CD4-positive, alpha-beta T cell (primary cell): Measurements from ENCODE around the gene VPS50. TPM values are rescaled to one million over a fixed set of nuclear protein-coding genes. Genes with fewer than 3 reads are reported as not detected.

Source experiments
- ATAC-seq: fragments of 200-7000 bp; cut with Tn5 transposase; one replicate; pipeline ENCODE4 v1.10.0; 2022; ENCODE audit warnings: mild to moderate bottlenecking; ENCODE audit not compliant: poor library complexity
- CTCF ChIA-PET: fragments of 350-600 bp; sonication (Branson Sonifier 250); formaldehyde crosslinking; loops from one replicate; lab custom pipeline; 2021; ENCODE audit warnings: antibody characterized with exemption, inconsistent platforms; lab: Charles Lee
- POLR2A ChIA-PET: fragments of 350-600 bp; sonication (Branson Sonifier 250); formaldehyde crosslinking; loops from one replicate; lab custom pipeline; 2021; ENCODE audit warnings: antibody characterized with exemption, inconsistent platforms; lab: Charles Lee
- DNase-seq, 14 experiments: peaks; one replicate each; pipeline ENCODE4 v3.0.0-alpha.2; 2013 to 2020; ENCODE audit warnings: mixed read lengths in 2 of 14
- H3K27ac ChIP-seq, 2 donors: one replicate each; pipeline versions ENCODE4 v1.5.1 to v1.7.0; 2013; ENCODE audit warnings: low read length in 2 of 2, low read depth in 1 of 2, mild to moderate bottlenecking in 1 of 2
- H3K27me3 ChIP-seq, 2 experiments: 1 replicate in 1 of 2; 2 replicates in 1 of 2; pipeline versions ENCODE4 v1.6.1 to v1.7.0; 2013; ENCODE audit warnings: low read length in 2 of 2, control low read depth in 1 of 2, mild to moderate bottlenecking in 1 of 2, moderate library complexity in 1 of 2; ENCODE audit not compliant: insufficient read depth in 2 of 2, control insufficient read depth in 1 of 2
- H3K36me3 ChIP-seq: one replicate; pipeline ENCODE4 v1.6.1; 2013; ENCODE audit warnings: low read length, control low read depth; ENCODE audit not compliant: insufficient read depth
- H3K4me1 ChIP-seq: one replicate; pipeline ENCODE4 v1.6.1; 2013; ENCODE audit warnings: low read length, control low read depth; ENCODE audit not compliant: insufficient read depth
- H3K4me3 ChIP-seq: one replicate; pipeline ENCODE4 v1.5.1; 2013; ENCODE audit warnings: mild to moderate bottlenecking, low read length, moderate library complexity
- H3K9me3 ChIP-seq, 2 experiments: 1 replicate in 1 of 2; 2 replicates in 1 of 2; pipeline versions ENCODE4 v1.6.1 to v1.7.0; 2013; ENCODE audit warnings: low read length in 2 of 2, mild to moderate bottlenecking in 2 of 2, control low read depth in 1 of 2, moderate library complexity in 1 of 2; ENCODE audit not compliant: control insufficient read depth in 1 of 2, insufficient read depth in 1 of 2
- H3K27ac Mint-ChIP-seq: one replicate; pipeline ENCODE4 v1.8.0; 2020; ENCODE audit warnings: mixed read lengths
- H3K27me3 Mint-ChIP-seq: one replicate; pipeline ENCODE4 v1.8.0; 2021; ENCODE audit warnings: mixed read lengths
- H3K36me3 Mint-ChIP-seq: one replicate; pipeline ENCODE4 v1.8.0; 2021; ENCODE audit warnings: low read depth, mixed read lengths
- H3K4me1 Mint-ChIP-seq: one replicate; pipeline ENCODE4 v1.8.0; 2021; ENCODE audit warnings: low read depth, mixed read lengths
- H3K4me3 Mint-ChIP-seq: one replicate; pipeline ENCODE4 v1.8.0; 2020; ENCODE audit warnings: mild to moderate bottlenecking, mixed read lengths
- H3K9me3 Mint-ChIP-seq: one replicate; pipeline ENCODE4 v1.8.0; 2020; ENCODE audit warnings: mixed read lengths
- CTCF ChIP-seq: fragments of 200-600 bp; IDR thresholded peaks from one replicate; pipeline ENCODE4 v1.8.0; 2022; ENCODE audit warnings: antibody characterized with exemption, mild to moderate bottlenecking
- intact Hi-C, 2 experiments: fragments of 100-400 bp; cut with DNase I in 1 of 2; cut with micrococcal nuclease in 1 of 2; formaldehyde crosslinking; loops; one replicate each; pipeline versions ENCODE4 v1.15.1 to v1.9.0; 2023 to 2025; cut with DNase I, micrococcal nuclease
- total RNA-seq, 174 experiments: library from RNA in 2 of 174; stranded (reverse) in 2 of 174; gene quantifications; one replicate each; pipeline ENCODE4 v1.2.3 and lab custom pipeline; 2021 to 2026

The VPS50 gene
- total RNA-seq, 2 experiments from 2014 or later: 13.2 to 17.3 TPM

- Histone ChIP-seq H3K27me3 (no peaks in the 10 kb centered on the region), H3K4me3 (no peak overlapping the region), H3K4me1 (no peaks in the 10 kb centered on the region), H3K9me3 (no peaks in the 10 kb centered on the region), H3K27ac (no peak overlapping the region), H3K36me3 (peaks cover 8% of the 10 kb centered on the region)
- Mint-ChIP-seq H3K9me3 (no peaks in the 10 kb centered on the region), H3K4me1 (peaks cover 26% of the 10 kb centered on the region), H3K27ac (no peak overlapping the region), H3K4me3 (no peak overlapping the region), H3K36me3 (peaks cover 17% of the 10 kb centered on the region), H3K27me3 (no peaks in the 10 kb centered on the region)
- ATAC-seq (no peak), DNase-seq (no peak)
- POLR2A ChIA-PET: no interaction called here
- intact Hi-C loops: loop anchor here in 1 of 2 experiments (2.0 to 5.0 kb wide), 2 partner anchors 839 to 1183 kb away; no protein-coding TSS in a partner anchor
- CTCF ChIA-PET: no interaction called here
- no peak for TF ChIP-seq CTCF
Observed at GRCh38 chr7:93249491-93250148, 17.5 kb downstream of the VPS50 start.

- Histone ChIP-seq H3K36me3 (peaks cover 40% of the 10 kb centered on the region), H3K9me3 (no peaks in the 10 kb centered on the region), H3K4me3 (no peak overlapping the region), H3K4me1 (no peaks in the 10 kb centered on the region), H3K27me3 (no peaks in the 10 kb centered on the region), H3K27ac (no peak overlapping the region)
- no peak overlapping the region for H3K4me3 Mint-ChIP-seq
- POLR2A ChIA-PET: no interaction called here
- H3K4me1 Mint-ChIP-seq: no peaks in the 10 kb centered on the region
- H3K27me3 Mint-ChIP-seq: no peaks in the 10 kb centered on the region
- CTCF ChIA-PET: interaction anchor here (1.3 kb wide), 1 partner anchor 13 kb away, joined by 3 read pairs; no protein-coding TSS in a partner anchor
- H3K36me3 Mint-ChIP-seq: peaks cover 67% of the 10 kb centered on the region
- no peak for TF ChIP-seq CTCF
- intact Hi-C loops: no loop called here
- no peaks in the 10 kb centered on the region for H3K9me3 Mint-ChIP-seq
- H3K27ac Mint-ChIP-seq: no peak overlapping the region
- no peak for DNase-seq
- no peak for ATAC-seq
Observed at GRCh38 chr7:93258661-93259060, 26.5 kb downstream of the VPS50 start.

GRCh38 chr7:93262535-93262934 lies 30.4 kb downstream of the VPS50 start:
- Histone ChIP-seq H3K36me3 (peaks cover 32% of the 10 kb centered on the region), H3K4me1 (no peaks in the 10 kb centered on the region), H3K27ac (no peak overlapping the region), H3K27me3 (no peaks in the 10 kb centered on the region), H3K9me3 (no peaks in the 10 kb centered on the region), H3K4me3 (no peak overlapping the region)
- intact Hi-C loops: no loop called here
- DNase-seq (no peak), ATAC-seq (no peak)
- no peak overlapping the region for H3K4me3 Mint-ChIP-seq
- H3K27ac Mint-ChIP-seq: no peak overlapping the region
- H3K36me3 Mint-ChIP-seq: peaks cover 62% of the 10 kb centered on the region
- H3K4me1 Mint-ChIP-seq: no peaks in the 10 kb centered on the region
- no peaks in the 10 kb centered on the region for H3K9me3 Mint-ChIP-seq
- H3K27me3 Mint-ChIP-seq: no peaks in the 10 kb centered on the region
- TF ChIP-seq CTCF: no peak
- ChIA-PET POLR2A (no interaction called here), CTCF (no interaction called here)
